Right lobe of liver (tissue), 4 donors: ENCODE measurements around the gene DAPK2.

Experiments
- POLR2A ChIP-seq: fragments of 450-650 bp; IDR thresholded peaks from one replicate; pipeline ENCODE4 v1.6.1; 2017; ENCODE audit warnings: antibody characterized with exemption, mild to moderate bottlenecking
- TF ChIP-seq, protein P1 (sequence below), 4 donors: fragments of 200-600 bp in 3 of 4; fragments of 450-650 bp in 1 of 4; IDR thresholded peaks; one replicate each; pipeline versions ENCODE4 v1.5.1 to v1.8.0; 2016 to 2022; ENCODE audit warnings: antibody characterized with exemption in 4 of 4, mild to moderate bottlenecking in 2 of 4
- donor health status: DM: no; HTN: no; CAD: no.
- donor health status: DM: no; HTN: no; CAD: no.
- donor health status: DM: no; HTN: yes; CAD: no.

GRCh38 chr15:63884953-63885352, 161.3 kb downstream of the DAPK2 start:
- TF ChIP-seq, protein P1, sequence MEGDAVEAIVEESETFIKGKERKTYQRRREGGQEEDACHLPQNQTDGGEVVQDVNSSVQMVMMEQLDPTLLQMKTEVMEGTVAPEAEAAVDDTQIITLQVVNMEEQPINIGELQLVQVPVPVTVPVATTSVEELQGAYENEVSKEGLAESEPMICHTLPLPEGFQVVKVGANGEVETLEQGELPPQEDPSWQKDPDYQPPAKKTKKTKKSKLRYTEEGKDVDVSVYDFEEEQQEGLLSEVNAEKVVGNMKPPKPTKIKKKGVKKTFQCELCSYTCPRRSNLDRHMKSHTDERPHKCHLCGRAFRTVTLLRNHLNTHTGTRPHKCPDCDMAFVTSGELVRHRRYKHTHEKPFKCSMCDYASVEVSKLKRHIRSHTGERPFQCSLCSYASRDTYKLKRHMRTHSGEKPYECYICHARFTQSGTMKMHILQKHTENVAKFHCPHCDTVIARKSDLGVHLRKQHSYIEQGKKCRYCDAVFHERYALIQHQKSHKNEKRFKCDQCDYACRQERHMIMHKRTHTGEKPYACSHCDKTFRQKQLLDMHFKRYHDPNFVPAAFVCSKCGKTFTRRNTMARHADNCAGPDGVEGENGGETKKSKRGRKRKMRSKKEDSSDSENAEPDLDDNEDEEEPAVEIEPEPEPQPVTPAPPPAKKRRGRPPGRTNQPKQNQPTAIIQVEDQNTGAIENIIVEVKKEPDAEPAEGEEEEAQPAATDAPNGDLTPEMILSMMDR (IDR thresholded peaks at IDR 0.05): no peak
- TF ChIP-seq POLR2A: no peak
